Liver (tissue), 3 donors: ENCODE results near the gene OTOF.

Experiments used
- CTCF ChIP-seq: fragments of 150-350 bp; IDR thresholded peaks from 2 replicates; pipeline ENCODE4 v1.5.1; 2017; ENCODE audit warnings: improper control_type of control experiment, low read depth, low read length; ENCODE audit not compliant: missing input control
- HNF4A ChIP-seq, 2 donors: conservative IDR thresholded peaks; 2 replicates each; pipeline ENCODE4 v1.6.1; 2016; ENCODE audit warnings: antibody characterized with exemption in 2 of 2, mild to moderate bottlenecking in 2 of 2
- MAX ChIP-seq: IDR thresholded peaks from 2 replicates; pipeline ENCODE4 v1.6.1; 2016; ENCODE audit warnings: antibody characterized with exemption
- donor health status: healthy.
- donor health status: healthy.

GRCh38 chr2:26429779-26430578, 47.9 kb downstream of the OTOF start:
- TF ChIP-seq CTCF (no peak), HNF4A (conservative IDR thresholded peaks at IDR 0.05) (no peak), MAX (no peak)
